Measurements from ENCODE around the gene TLE4. TPM values are rescaled to one million over a fixed set of nuclear protein-coding genes. Genes with fewer than 3 reads are reported as not detected.

The TLE4 gene
- total and polyA plus RNA-seq, 2 of the 4 experiments (the other 2 are of a cell fraction): 68.0 to 78.1 TPM

- in situ Hi-C loops (cut with MboI; ENCODE audit: low sequenced_read_pairs): no loop called here
- Histone ChIP-seq H4K91ac (ENCODE audit: insufficient read depth, low read depth, low read length) (no peak overlapping the region), H4K8ac (ENCODE audit: low read depth in 2 of 2, low read length in 2 of 2) (no peak overlapping the region), H2AFZ (replicated peaks; ENCODE audit: low read length, poor library complexity) (no peak overlapping the region), H2AK9ac (replicated peaks; ENCODE audit: low read depth, low read length, poor library complexity) (no peak overlapping the region), H4K5ac (ENCODE audit: low read depth, low read length) (no peak overlapping the region), H3K56ac (ENCODE audit: extremely low read depth, insufficient read depth, low read length) (no peak overlapping the region), H3K14ac (replicated peaks; ENCODE audit: low read depth, low read length) (no peak overlapping the region), H3K23ac (ENCODE audit: low read depth, low read length) (no peak overlapping the region), H2BK120ac (ENCODE audit: low read depth, low read length) (no peak overlapping the region), H2BK5ac (ENCODE audit: low read depth, low read length, poor library complexity, severe bottlenecking) (no peak overlapping the region), H3K79me1 (ENCODE audit: low read depth in 1 of 2, low read length in 2 of 2) (peaks cover 0 to 3% of the 10 kb centered on the region in 2 experiments; a peak in 3 of 4 replicates), H3K9ac (ENCODE audit: low read depth, low read length) (no peak overlapping the region), H4K20me1 (ENCODE audit: insufficient read depth, low read length) (no peaks in the 10 kb centered on the region), H2BK15ac (ENCODE audit: low read depth, low read length) (no peak overlapping the region), H3K4ac (ENCODE audit: low read depth, low read length) (no peak overlapping the region), H3K36me3 (ENCODE audit: control insufficient read depth, insufficient read depth, low read length) (peaks cover 40% of the 10 kb centered on the region), H3K9me1 (ENCODE audit: insufficient read depth, low read length) (peaks cover 3% of the 10 kb centered on the region; the same call in 1 of the 2 replicates), H3K9me3 (ENCODE audit: control insufficient read depth, insufficient read depth, low read length) (no peaks in the 10 kb centered on the region), H3K4me3 (ENCODE audit: insufficient read depth, low read depth, low read length) (no peak overlapping the region), H3K4me1 (ENCODE audit: control insufficient read depth, insufficient read depth, low read length) (no peaks in the 10 kb centered on the region), H3K27ac (ENCODE audit: insufficient read depth, low read length) (no peak overlapping the region), H2AK5ac (ENCODE audit: low read depth, low read length) (no peak overlapping the region), H3K4me2 (ENCODE audit: low read depth, low read length) (no peak overlapping the region), H3K27me3 (ENCODE audit: control insufficient read depth, insufficient read depth, low read length) (no peaks in the 10 kb centered on the region), H2BK20ac (ENCODE audit: low read depth, low read length) (no peak overlapping the region), H3K18ac (ENCODE audit: low read depth, low read length) (no peak overlapping the region)
- DNase-seq (no peak), ATAC-seq (ENCODE audit: low read depth) (no peak)
- no TSS peak for BruUV-seq (replicated peaks)
- no peak for TF ChIP-seq FOS (IDR thresholded peaks at IDR 0.05; ENCODE audit: low read depth, low read length)
- no peak for TF ChIP-seq USF2 (IDR thresholded peaks at IDR 0.05; ENCODE audit: low read depth, low read length)
- no peak for TF ChIP-seq RCOR1 (IDR thresholded peaks at IDR 0.05; ENCODE audit: insufficient replicate concordance, low read length)
- no peak for TF ChIP-seq ELK1 (IDR thresholded peaks at IDR 0.05; ENCODE audit: borderline replicate concordance, low read depth, low read length)
- ChIA-PET POLR2A (ENCODE audit: unreplicated experiment) (no interaction called here), CTCF (no interaction called here)
- intact Hi-C loops (cut with micrococcal nuclease): no loop called here
- dilution Hi-C loops (cut with HindIII; ENCODE audit: low sequenced_read_pairs, unreplicated experiment): no loop called here
Measured at GRCh38 chr9:79711874-79712273, 140.1 kb downstream of the TLE4 start.

All from IMR-90 (cell line).